ENCODE results near the gene GALNT4. TPM values are rescaled to one million over a fixed set of nuclear protein-coding genes. Genes with fewer than 3 reads are reported as not detected.

Gene GALNT4
- total and polyA plus RNA-seq, 2 donors (not counting 1 experiment from before 2014, with no cell fraction given): 9.1 to 16.0 TPM

GRCh38 chr12:89537389-89537788, 12.8 kb upstream of the GALNT4 start:
- no peak for DNase-seq (ENCODE audit: low read depth in 2 of 2)
- Histone ChIP-seq H4K20me1 (ENCODE audit: control insufficient read depth, extremely low read depth, insufficient read depth, low read length) (no peaks in the 10 kb centered on the region), H2AFZ (ENCODE audit: low read length) (no peak overlapping the region), H3K79me2 (ENCODE audit: control insufficient read depth, insufficient read depth, low read length) (no peaks in the 10 kb centered on the region), H3K27ac (ENCODE audit: insufficient read depth, low read length) (no peak overlapping the region), H3K27me3 (ENCODE audit: control insufficient read depth, insufficient read depth, low read length) (no peaks in the 10 kb centered on the region), H3K4me3 (replicated peaks in 1 of 4; ENCODE audit: control extremely low read depth in 1 of 4, insufficient read depth in 1 of 4, low read depth in 3 of 4, low read length in 4 of 4) (no peak overlapping the region), H3K4me2 (ENCODE audit: extremely low read depth, insufficient read depth, low read length) (no peak overlapping the region), H3K36me3 (ENCODE audit: control insufficient read depth, insufficient read depth, low read length) (no peaks in the 10 kb centered on the region), H3K4me1 (ENCODE audit: control insufficient read depth, extremely low read depth, insufficient read depth, low read length) (no peaks in the 10 kb centered on the region), H3K9ac (ENCODE audit: insufficient read depth, low read length) (no peak overlapping the region), H3K9me3 (ENCODE audit: control insufficient read depth, insufficient read depth, low read depth, low read length) (no peaks in the 10 kb centered on the region)
- TF ChIP-seq EZH2 (IDR thresholded peaks at IDR 0.05; ENCODE audit: low read length, missing control alignments) (no peak), CTCF (conservative IDR thresholded peaks at IDR 0.05 in 1 of 2, IDR thresholded peaks at IDR 0.05 in 1 of 2; ENCODE audit: low read depth in 1 of 2, low read length in 2 of 2) (no peak)

- no peak overlapping the region for H3K4me3 ChIP-seq (replicated peaks in 1 of 4; ENCODE audit: control extremely low read depth in 1 of 4, insufficient read depth in 1 of 4, low read depth in 3 of 4, low read length in 4 of 4)
- no peaks in the 10 kb centered on the region for H4K20me1 ChIP-seq (ENCODE audit: control insufficient read depth, extremely low read depth, insufficient read depth, low read length)
- no peak overlapping the region for H3K27ac ChIP-seq (ENCODE audit: insufficient read depth, low read length)
- no peaks in the 10 kb centered on the region for H3K27me3 ChIP-seq (ENCODE audit: control insufficient read depth, insufficient read depth, low read length)
- H3K9me3 ChIP-seq (ENCODE audit: control insufficient read depth, insufficient read depth, low read depth, low read length): no peaks in the 10 kb centered on the region
- TF ChIP-seq CTCF (conservative IDR thresholded peaks at IDR 0.05 in 1 of 2, IDR thresholded peaks at IDR 0.05 in 1 of 2; ENCODE audit: low read depth in 1 of 2, low read length in 2 of 2): peak; percentile 61 to 75
- no peak for TF ChIP-seq EZH2 (IDR thresholded peaks at IDR 0.05; ENCODE audit: low read length, missing control alignments)
- no peak overlapping the region for H3K4me2 ChIP-seq (ENCODE audit: extremely low read depth, insufficient read depth, low read length)
- H3K79me2 ChIP-seq (ENCODE audit: control insufficient read depth, insufficient read depth, low read length): no peaks in the 10 kb centered on the region
- DNase-seq (ENCODE audit: low read depth in 2 of 2): peak; percentile 31 to 75
- no peaks in the 10 kb centered on the region for H3K4me1 ChIP-seq (ENCODE audit: control insufficient read depth, extremely low read depth, insufficient read depth, low read length)
- H2AFZ ChIP-seq (ENCODE audit: low read length): no peak overlapping the region
- H3K9ac ChIP-seq (ENCODE audit: insufficient read depth, low read length): no peak overlapping the region
- no peaks in the 10 kb centered on the region for H3K36me3 ChIP-seq (ENCODE audit: control insufficient read depth, insufficient read depth, low read length)
These were observed 5.1 kb upstream of the GALNT4 start for GRCh38 chr12:89529738-89530137.

- Histone ChIP-seq H2AFZ (ENCODE audit: low read length) (no peak overlapping the region), H3K79me2 (ENCODE audit: control insufficient read depth, insufficient read depth, low read length) (peaks cover 11% of the 10 kb centered on the region), H3K36me3 (ENCODE audit: control insufficient read depth, insufficient read depth, low read length) (no peaks in the 10 kb centered on the region), H3K9me3 (ENCODE audit: control insufficient read depth, insufficient read depth, low read depth, low read length) (no peaks in the 10 kb centered on the region), H3K27me3 (ENCODE audit: control insufficient read depth, insufficient read depth, low read length) (no peaks in the 10 kb centered on the region), H3K4me1 (ENCODE audit: control insufficient read depth, extremely low read depth, insufficient read depth, low read length) (peaks cover 4% of the 10 kb centered on the region), H3K27ac (ENCODE audit: insufficient read depth, low read length) (no peak overlapping the region), H3K4me3 (replicated peaks in 1 of 4; ENCODE audit: control extremely low read depth in 1 of 4, insufficient read depth in 1 of 4, low read depth in 3 of 4, low read length in 4 of 4) (no peak overlapping the region), H4K20me1 (ENCODE audit: control insufficient read depth, extremely low read depth, insufficient read depth, low read length) (no peaks in the 10 kb centered on the region), H3K4me2 (ENCODE audit: extremely low read depth, insufficient read depth, low read length) (no peak overlapping the region), H3K9ac (ENCODE audit: insufficient read depth, low read length) (no peak overlapping the region)
- DNase-seq (ENCODE audit: low read depth in 2 of 2): no peak
- no peak for TF ChIP-seq EZH2 (IDR thresholded peaks at IDR 0.05; ENCODE audit: low read length, missing control alignments)
- TF ChIP-seq CTCF (conservative IDR thresholded peaks at IDR 0.05 in 1 of 2, IDR thresholded peaks at IDR 0.05 in 1 of 2; ENCODE audit: low read depth in 1 of 2, low read length in 2 of 2): no peak
These were observed 3.8 kb upstream of the GALNT4 start for GRCh38 chr12:89528434-89528833.
